Erythroblast (primary cell): ENCODE data around the gene CLEC18B.
"Not testable (repeated sequence)": the region's sequence is repeated elsewhere in the genome, so short reads cannot be mapped to it uniquely, and the experiment has no call there.

Experiments used
- GATA1 ChIP-seq: IDR thresholded peaks from 2 replicates; pipeline ENCODE4 v1.6.1; 2011; ENCODE audit warnings: low read depth, mild to moderate bottlenecking, control low read depth, low read length, moderate library complexity
- POLR2A ChIP-seq: IDR thresholded peaks from 2 replicates; pipeline ENCODE4 v1.6.1; 2011; ENCODE audit warnings: mild to moderate bottlenecking, low read length

DNA sequence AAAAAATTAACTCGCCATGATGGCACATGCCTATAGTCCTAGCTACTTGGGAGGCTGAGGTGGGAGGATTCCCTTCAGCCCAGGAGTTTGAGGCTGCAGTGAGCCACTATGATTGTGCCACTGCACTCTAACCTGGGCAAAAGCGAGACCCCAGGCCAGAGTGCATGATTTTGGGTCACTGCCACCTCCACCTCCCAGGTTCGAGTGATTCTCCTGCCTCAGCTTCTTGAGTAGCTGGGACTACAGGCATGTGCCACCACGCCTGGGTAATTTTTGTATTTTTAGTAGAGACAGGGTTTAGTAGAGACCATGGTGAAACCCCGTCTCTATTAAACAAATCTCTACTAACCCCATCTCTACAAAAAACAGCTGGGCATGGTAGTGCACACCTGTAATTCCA lies 26.7 kb downstream of the CLEC18B start:
- TF ChIP-seq POLR2A, GATA1: not testable (repeated sequence)
